Tibial nerve (tissue), 3 donors: ENCODE data around the gene SEC11A.

Experiments
- CTCF ChIP-seq, 5 experiments: fragments of 200-600 bp in 3 of 5; fragments of 450-650 bp in 2 of 5; sonication (generic) in 3 of 5; IDR thresholded peaks; one replicate each; pipeline ENCODE4 v1.5.1; 2016 to 2019; ENCODE audit warnings: antibody characterized with exemption in 5 of 5, mild to moderate bottlenecking in 3 of 5, moderate library complexity in 2 of 5
- POLR2A ChIP-seq, 2 donors: fragments of 450-650 bp; IDR thresholded peaks; one replicate each; pipeline ENCODE4 v1.6.1; 2017; ENCODE audit warnings: antibody characterized with exemption in 2 of 2, mild to moderate bottlenecking in 2 of 2, moderate library complexity in 2 of 2

GRCh38 chr15:84736375-84736774 lies 20.4 kb upstream of the SEC11A start:
- TF ChIP-seq CTCF (IDR thresholded peaks at IDR 0.05) (no peak), POLR2A (IDR thresholded peaks at IDR 0.05) (no peak)
